Measurements from ENCODE around the gene GLT1D1.

DNA sequence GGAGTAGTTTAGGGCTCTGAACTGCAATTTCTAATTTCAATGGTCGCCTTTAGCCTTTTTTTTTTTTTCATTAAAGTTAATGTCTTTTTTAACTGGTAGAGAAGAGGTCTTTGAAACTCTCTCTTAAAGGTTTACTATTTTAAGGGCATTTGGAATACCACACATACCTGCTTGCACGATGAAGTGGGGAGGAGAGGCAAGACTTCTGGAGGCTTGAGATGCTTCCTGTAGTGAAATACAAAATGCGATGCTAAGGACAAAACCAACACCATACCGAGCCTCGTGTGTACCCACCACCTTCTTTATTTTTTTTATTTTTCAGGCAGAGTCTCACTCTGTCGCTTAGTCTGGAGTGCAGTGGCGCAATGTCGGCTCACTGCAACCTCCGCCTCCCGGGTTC is 57.4 kb downstream of the GLT1D1 start:
- TF ChIP-seq, protein P1, sequence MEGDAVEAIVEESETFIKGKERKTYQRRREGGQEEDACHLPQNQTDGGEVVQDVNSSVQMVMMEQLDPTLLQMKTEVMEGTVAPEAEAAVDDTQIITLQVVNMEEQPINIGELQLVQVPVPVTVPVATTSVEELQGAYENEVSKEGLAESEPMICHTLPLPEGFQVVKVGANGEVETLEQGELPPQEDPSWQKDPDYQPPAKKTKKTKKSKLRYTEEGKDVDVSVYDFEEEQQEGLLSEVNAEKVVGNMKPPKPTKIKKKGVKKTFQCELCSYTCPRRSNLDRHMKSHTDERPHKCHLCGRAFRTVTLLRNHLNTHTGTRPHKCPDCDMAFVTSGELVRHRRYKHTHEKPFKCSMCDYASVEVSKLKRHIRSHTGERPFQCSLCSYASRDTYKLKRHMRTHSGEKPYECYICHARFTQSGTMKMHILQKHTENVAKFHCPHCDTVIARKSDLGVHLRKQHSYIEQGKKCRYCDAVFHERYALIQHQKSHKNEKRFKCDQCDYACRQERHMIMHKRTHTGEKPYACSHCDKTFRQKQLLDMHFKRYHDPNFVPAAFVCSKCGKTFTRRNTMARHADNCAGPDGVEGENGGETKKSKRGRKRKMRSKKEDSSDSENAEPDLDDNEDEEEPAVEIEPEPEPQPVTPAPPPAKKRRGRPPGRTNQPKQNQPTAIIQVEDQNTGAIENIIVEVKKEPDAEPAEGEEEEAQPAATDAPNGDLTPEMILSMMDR (IDR thresholded peaks at IDR 0.05) = no peak
- TF ChIP-seq POLR2A (IDR thresholded peaks at IDR 0.05) = no peak

All from body of pancreas (tissue), 4 donors.